ENCODE results near the gene RND1.
"Not testable (repeated sequence)": the region's sequence is repeated elsewhere in the genome, so short reads cannot be mapped to it uniquely, and the experiment has no call there.

RND1 gene

DNA sequence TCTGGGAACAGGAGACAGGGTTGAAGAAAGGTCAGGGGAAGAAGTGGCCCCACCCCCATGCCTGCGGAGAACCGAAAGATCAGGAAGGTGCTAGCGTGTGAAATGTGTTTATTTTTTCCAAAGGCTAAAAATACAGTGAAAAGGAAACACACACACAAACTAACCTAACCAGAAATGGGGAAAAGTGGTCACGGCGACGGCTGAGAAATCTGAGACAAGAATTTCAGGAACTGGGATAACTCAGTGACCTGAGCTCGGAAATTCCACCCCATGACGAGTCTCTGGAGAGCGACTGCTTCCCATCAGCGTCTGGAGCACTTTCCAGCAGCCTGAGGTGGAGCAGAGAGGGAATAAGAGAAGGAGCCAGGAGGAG lies 16.6 kb upstream of the RND1 start:
- peak; percentile 68 for DNase-seq (ENCODE audit: low read depth)
- TF ChIP-seq, protein P1, sequence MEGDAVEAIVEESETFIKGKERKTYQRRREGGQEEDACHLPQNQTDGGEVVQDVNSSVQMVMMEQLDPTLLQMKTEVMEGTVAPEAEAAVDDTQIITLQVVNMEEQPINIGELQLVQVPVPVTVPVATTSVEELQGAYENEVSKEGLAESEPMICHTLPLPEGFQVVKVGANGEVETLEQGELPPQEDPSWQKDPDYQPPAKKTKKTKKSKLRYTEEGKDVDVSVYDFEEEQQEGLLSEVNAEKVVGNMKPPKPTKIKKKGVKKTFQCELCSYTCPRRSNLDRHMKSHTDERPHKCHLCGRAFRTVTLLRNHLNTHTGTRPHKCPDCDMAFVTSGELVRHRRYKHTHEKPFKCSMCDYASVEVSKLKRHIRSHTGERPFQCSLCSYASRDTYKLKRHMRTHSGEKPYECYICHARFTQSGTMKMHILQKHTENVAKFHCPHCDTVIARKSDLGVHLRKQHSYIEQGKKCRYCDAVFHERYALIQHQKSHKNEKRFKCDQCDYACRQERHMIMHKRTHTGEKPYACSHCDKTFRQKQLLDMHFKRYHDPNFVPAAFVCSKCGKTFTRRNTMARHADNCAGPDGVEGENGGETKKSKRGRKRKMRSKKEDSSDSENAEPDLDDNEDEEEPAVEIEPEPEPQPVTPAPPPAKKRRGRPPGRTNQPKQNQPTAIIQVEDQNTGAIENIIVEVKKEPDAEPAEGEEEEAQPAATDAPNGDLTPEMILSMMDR (IDR thresholded peaks at IDR 0.05; ENCODE audit: insufficient read depth, low read depth, low read length, missing control alignments) = no peak
- no peak overlapping the region for H3K4me3 ChIP-seq (ENCODE audit: low read length)

DNA sequence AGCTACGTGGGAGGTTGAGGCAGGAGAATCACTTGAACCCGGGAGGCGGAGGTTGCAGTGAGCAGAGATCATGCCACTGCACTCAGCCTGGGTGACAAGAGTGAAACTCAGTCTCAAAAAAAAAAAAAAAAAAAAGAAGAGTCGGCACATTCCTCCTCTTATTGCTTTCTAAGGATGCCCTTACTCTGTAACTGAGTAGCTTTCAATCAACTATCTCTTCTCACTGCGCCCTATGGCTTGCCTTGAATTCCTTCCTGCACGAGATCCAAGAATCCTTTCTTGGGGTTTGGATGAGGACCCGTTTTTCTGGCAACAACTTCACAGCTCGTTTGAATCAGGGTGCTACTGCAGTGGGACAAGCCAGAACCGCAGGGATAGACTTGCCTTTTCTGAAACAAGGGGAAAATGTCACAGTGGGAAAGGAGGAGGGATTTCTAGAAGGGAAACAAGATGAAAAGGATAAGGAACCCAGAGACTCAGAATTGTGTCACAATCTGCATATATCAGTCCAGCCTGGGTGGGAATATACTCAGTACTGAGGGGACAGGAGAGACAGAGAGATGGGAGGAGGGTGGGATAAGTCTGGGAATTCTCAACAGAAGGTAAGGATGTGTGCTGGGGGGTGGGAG lies 16.1 kb upstream of the RND1 start:
- DNase-seq (ENCODE audit: low read depth) = no peak
- H3K4me3 ChIP-seq (ENCODE audit: low read length) = no peak overlapping the region
- TF ChIP-seq, protein P1 (IDR thresholded peaks at IDR 0.05; ENCODE audit: insufficient read depth, low read depth, low read length, missing control alignments) = no peak

DNA sequence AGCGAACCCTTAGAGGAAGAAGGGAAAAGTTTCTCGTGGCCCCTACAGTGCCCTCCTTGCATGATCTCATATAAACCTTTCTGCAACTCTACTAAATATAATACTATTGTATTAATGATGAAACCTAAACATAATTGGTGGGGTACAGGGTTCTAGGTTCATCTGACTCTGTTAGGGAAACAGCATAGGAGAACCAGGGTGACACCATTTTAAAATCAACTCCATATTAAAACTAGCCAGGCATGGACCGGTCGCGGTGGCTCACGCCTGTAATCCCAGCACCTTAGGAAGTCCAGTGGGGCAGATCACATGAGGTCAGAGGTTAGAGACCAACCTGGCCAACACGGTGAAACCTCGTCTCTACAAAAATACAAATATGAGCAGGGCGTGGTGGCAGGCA lies 15.0 kb upstream of the RND1 start:
- TF ChIP-seq, protein P1 (IDR thresholded peaks at IDR 0.05; ENCODE audit: insufficient read depth, low read depth, low read length, missing control alignments) = no peak
- no peak overlapping the region for H3K4me3 ChIP-seq (ENCODE audit: low read length)
- DNase-seq (ENCODE audit: low read depth) = no peak

DNA sequence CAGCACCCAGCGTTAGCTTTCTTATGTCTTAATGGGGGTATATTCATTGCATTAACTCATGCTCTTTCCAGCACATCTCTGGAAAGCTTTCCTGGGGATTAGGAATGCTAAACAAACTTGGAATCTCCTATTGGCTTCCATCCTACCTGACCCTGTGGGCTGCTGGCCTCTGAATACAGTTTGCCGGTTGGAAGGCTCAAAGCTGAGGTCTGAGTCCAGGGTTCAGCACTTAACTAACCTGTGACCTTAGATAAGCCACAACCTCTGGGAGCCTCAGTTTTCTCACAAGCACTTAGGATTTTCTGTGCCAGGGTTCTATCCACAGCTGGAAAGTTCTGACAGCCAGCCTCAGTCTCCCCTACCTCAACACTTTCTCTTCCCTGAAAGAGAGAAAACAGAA lies 12.9 kb upstream of the RND1 start:
- no peak for DNase-seq (ENCODE audit: low read depth)
- H3K4me3 ChIP-seq (ENCODE audit: low read length) = no peak overlapping the region
- TF ChIP-seq, protein P1 (IDR thresholded peaks at IDR 0.05; ENCODE audit: insufficient read depth, low read depth, low read length, missing control alignments) = no peak

DNA sequence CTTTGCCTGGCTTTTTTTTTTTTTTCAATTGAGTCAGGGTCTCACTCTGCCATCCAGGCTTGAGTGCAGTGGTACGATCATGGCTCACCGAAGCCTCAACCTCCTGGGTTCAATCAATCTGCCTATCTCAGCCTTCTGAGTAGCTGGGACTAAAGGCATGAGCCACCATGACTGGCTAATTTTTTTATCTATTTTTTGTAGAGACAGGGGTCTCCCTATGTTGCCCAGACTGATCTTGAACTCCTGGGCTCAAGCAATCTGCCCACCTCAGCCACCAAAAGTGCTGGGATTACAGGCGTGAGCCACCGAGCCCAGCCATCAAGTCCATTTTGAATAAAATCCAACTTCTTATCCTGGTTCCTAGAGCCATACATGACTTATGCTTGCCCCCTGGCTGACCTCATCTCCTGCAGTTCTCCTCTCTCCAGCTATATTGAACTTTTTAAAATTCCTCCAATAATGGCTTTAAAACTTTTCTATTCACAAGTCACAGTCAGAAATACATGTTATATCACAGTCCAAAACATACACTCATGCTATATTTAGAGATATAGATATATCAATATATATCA lies 10.4 kb upstream of the RND1 start:
- no peak for DNase-seq (ENCODE audit: low read depth)
- H3K4me3 ChIP-seq (ENCODE audit: low read length) = no peak overlapping the region
- TF ChIP-seq, protein P1 (IDR thresholded peaks at IDR 0.05; ENCODE audit: insufficient read depth, low read depth, low read length, missing control alignments) = no peak

DNA sequence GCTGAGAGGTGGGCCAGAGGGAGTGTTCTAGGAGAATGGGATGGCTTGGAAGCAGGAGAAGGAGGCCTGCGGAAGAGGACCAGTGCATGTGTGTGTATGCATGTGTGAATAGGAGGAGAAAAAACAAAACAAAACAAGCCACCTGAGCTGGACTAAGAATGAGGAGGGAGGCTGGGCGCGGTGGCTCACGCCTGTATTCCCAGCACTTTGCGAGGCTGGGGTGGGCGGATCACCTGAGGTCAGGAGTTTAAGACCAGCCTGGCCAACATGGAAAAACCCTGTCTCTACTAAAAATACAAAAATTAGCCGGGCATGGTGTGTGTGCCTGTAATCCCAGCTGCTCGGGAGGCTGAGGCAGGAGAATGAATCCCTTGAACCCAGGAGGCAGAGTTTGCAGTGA lies 7.9 kb upstream of the RND1 start:
- DNase-seq (ENCODE audit: low read depth); H3K4me3 ChIP-seq (ENCODE audit: low read length): not testable (repeated sequence)

DNA sequence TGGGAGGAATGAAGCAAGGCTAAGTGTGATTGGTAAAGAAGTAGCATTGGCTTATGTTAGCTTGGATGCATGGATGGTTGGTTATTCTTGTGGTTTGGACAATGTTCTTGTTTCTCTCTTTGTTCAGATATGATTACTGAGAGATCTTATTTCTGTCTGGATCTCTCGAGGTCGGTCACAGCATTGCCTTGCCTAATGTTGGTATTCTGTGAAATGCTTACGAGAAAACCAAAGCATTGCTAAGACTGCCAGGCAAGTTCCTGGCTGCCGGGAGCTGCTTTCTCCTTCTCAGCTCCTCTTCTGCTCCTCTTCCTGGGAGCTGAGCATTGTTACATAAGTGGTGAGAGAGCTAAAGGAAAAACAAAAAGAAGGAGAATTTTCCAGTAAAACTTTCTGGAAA lies 7.4 kb upstream of the RND1 start:
- TF ChIP-seq, protein P1 (IDR thresholded peaks at IDR 0.05; ENCODE audit: insufficient read depth, low read depth, low read length, missing control alignments) = no peak
- DNase-seq (ENCODE audit: low read depth) = no peak

More for the DNA sequence above, 7.4 kb upstream of the RND1 start:
- no peak overlapping the region for H3K4me3 ChIP-seq (ENCODE audit: low read length)
